Activated CD4-positive, CD25-positive, alpha-beta regulatory T cell treated with anti-CD3 and anti-CD28 coated beads, Interleukin-2, amount 50 U/mL, for 24 hours (primary cell): ENCODE measurements around the gene SUCO.

Experiments
- ATAC-seq, 2 donors: fragments of 150-1000 bp; cut with Tn5 transposase; one replicate each; pipeline ENCODE4 v1.10.0; 2021; ENCODE audit warnings: mild to moderate bottlenecking in 1 of 2, moderate library complexity in 1 of 2

SUCO gene

DNA sequence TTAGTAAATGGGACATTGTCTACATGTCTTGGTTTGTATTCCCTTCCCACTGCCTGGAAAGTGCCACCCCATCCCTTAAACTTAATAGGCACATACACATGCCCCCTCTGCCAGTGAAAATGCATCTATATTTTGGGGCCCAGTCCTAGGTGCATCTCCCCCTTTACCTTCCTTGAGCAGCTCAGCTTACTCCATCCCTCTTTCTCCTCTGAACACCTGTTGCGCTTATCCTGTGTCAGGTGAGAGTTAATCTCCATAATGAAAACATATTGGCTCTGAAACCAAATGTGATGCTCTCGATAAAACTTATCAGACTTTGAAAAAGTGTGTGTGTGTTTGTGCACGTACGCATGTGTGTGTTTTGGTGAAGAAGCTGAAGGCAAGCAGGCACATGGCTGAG is 15.4 kb upstream of the SUCO start:
- no peak for ATAC-seq

DNA sequence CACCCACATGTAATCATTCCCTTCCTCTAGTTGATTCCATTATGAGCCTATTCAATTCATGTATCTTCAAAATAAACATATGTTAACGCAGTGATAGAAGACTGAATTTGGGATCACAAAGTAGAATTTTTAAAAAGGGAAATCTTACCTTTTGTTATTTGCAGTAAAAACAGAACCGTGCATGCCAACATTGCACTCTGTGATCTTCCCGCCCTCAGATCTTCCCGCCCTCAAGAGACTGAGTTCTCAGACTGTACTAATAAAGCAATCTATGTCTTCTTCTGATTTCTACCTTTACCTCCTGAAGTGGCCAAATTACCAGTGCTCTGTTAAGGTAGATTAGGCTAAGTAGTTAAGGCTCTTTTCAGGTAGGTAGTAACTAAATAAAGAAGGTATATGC is 3.6 kb upstream of the SUCO start:
- ATAC-seq = no peak

DNA sequence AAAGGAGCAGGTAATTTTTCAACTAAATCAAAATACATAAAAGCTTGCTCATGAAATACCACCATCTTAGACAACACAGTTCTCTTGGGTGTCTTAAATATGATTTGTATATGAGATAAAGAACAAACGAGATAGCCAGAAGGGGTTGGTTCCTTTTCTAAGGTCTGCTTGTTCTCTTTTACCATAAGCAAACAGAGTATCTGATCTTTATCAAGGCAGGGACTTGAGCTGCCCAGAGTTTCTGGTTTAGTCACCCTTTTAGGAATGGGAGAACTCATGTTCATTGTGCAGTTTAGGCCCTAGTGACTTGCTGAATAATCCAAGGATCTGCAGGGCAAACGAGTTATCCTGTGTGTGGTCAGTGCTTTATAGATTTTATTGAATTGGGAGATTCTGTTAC is 3.0 kb upstream of the SUCO start:
- no peak for ATAC-seq

DNA sequence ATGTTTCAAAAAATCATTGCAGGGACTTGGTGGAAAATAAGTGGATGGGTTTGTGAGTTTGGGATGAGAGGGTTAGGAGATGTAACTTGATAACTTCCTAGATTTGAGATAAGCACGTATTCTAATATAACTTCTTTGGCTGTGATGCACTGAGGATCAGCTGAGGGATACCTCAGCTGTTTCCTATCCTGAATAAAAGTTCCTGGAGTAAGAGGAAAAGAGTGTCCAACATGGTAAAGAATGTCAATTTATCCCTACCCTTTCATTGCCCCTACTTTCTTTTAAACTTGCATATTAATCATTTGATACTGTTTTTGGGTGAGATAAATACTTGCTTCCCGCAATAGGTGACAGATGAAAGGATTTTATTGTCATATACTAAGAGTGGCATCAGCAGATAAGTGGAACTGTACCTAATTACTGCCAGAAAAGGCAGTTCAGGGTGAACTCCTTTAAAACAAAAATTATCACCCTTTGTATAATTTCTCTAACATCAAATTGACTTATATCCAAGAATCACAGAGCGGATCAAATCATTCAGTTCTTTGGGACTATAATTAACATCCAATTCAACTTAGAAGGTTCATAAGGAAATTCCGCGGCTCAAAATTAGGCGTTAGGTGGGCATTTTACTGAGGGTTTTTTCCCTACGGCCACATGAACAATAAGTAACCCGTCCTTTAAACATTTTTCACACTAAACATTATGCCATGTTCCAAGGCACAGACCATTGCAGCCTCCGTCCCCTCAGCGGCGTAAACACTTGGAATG is 1.4 kb upstream of the SUCO start:
- ATAC-seq = no peak

DNA sequence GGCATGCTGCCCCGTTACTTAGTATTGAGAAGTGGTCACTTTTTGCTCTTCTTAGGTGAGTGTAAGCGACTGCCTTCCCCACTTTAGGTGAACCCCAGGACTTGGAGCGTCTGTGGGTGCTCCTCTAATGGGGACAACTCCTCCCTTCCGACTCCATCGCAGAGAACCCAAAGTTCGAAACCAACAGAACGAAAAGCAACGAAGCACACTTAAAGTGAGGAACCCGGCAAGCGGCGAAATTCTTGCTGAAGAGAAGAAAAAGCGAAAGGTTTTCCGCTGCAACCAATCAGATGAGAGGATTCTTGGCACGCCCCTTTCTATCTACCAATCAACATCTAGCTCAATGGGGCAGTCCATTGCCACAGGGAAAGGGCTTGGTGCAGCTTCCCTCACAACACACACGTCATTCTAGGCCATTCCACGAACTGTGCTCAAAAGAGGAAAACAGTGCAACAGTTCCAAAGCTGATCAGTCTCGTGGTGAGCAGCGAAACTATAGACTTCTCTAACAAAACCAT is 709 bp upstream of the SUCO start:
- peak; percentile 72 to 75 for ATAC-seq

DNA sequence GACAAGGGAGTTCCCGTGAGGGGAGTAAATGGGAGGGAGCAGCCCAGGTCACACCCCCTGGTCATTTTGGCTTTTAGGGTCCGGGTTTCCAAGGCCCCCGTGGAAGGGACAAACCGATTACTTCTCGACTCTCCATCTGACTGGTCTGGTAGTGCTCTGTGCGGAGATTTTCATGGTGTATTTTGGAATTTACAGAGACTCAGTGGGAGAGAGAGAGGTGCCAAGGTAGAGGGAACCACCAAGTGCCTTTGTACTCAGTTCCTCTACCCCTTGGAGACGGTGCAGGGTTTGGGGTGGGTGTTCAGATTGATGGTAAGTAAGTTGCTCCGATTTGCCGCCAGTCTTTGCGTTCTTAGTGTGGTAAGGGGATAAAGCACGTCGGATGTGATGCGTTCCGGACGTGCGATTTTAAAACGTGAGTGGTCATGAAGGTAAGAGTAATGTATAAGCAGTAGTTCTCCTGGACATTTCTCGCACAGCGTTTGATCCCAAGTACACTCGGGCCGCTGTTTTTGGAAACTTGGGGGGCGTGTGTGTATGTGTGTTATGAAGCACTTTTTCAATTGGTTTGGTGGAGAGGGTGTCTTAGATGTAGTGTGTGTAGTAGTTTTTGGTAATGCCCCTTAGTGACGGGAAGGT is 682 bp downstream of the SUCO start:
- no peak for ATAC-seq

DNA sequence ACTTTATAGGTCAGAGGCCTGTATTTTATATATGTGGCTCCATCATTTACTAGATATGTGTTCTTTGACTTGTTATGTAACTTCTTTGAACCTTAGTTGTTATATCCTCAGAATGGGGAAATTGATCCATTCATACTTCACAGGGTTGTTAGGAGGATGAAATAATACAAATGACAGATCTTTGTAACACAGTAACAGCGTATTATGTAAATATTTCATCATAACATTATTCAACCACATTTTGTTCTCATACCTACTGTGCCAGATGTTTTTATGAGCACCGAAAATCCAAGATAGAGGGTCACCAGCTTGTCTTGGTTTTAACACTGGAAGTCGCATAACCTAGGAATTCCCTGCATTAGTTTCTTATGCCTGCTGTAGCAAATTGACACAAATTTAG is 3.3 kb downstream of the SUCO start:
- ATAC-seq = no peak

DNA sequence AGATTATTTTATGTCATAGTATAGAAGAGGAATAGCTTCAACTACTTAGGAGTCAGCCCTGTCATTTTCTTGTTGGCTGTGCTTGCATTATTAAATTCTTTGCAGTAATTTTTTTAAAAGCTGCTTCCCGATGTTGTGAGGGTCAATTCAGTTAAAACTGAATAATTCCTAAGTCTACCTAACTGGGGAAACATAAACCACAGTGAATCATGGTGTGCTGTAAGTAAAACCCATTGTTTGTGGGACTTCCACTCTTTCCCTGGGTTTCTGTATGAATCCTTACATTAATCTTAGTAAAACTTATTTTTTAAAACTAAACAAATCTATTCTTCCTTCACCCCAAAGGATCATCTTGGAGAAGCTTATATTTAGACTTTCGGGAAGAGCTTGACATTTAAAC is 4.4 kb downstream of the SUCO start:
- ATAC-seq = no peak

DNA sequence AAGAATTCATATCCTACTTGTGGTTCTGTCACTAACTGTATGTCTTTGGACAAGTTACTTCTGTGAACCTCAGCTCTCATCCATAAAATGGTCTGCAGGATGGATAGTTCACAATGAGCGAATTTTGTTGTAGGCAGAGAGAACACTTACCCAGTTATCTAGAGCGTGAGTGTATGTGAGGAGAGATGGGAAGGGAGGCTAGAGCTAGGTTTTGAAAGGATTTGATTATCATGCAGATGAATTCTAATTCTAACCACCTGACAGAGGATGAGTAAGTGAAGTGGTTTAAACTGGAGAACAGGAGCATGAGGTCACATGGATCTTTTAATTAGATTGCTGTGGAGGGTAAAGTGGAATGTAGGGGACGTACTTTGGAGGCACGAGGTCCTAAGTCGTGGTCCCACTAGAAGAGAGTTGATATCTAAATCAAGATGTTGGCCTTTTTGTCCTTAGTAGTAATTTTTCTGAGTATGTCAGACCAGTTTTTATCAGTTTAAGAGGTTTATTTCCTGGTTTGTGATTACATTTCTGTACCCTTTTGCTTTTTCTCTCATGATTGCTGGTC is 5.0 kb downstream of the SUCO start:
- ATAC-seq = no peak

DNA sequence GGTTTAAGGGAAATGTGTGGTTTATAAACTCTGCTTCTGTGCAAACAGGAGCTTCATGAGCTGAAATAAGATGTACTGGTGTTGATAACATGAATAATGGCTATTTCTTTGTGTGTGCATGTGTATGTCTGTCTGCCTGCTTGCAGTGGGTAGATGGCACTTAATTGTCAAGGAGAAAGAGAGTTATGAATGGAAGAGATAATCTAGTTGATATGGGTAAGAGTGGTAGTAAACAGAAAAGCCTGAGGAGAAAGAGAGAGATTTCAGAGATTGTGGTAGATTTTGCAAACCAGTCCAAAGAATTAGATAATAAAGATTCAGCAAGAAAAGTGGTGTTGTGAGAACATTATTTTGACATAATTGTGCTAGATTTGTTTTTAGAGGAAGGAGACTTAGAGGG is 7.7 kb downstream of the SUCO start:
- no peak for ATAC-seq

DNA sequence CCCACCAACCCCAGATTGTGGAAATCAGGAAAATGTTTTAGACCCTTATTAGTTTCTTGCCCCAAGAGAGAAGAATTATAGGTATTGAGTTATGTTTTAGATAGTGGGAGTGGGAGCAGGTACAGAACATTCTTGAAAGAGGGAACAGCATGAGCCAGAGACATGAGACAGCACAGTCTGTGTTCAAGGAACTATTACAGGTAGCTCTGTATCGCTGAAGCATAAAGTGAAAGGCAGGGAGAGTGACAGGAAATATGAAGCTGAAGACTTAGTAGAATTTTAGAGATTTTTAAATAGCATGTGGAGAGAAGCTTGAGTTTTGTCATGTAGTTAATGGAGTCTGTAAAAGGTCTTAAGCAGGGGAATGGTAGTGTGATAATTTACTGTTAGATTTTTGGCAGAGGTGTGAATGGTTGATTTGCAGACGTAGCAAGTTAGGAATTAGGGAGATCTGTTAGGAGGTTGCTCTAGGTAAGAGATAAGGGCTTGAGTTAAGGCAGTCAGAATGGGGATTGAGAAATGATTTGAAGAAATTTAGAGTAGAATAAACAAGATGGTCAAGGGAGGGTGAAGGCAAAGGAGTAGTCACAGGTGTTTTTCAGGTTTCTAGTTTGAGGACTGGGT is 11.6 kb downstream of the SUCO start:
- ATAC-seq = no peak

DNA sequence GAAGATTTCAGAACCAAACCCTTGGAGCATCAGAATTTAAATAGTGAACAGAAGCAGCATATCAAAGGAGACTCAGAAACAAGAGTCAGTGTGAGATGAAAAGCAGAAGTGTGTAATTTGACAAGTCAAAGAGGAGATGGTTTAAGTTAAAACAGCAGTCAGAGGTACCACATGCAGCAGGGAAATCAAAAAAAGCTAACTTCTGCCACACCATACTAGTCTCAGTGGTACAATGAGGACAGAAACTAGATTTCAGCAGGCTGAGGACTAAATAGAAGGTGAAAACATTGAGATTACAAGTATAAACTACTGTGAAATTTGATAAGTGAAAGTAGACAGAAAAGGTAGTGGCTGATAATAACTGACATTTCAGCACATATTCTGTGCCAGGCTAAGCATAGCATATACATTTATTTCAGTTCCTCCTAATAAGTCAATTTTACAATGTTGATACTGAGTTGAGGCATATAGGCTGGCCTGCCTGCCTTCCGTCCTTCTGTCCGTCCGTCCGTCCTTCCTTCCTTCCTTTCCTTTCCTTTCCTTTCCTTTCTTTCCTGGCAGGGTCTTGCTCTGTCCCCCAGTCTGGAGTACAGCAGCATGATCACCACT is 12.6 kb downstream of the SUCO start:
- ATAC-seq = no peak

DNA sequence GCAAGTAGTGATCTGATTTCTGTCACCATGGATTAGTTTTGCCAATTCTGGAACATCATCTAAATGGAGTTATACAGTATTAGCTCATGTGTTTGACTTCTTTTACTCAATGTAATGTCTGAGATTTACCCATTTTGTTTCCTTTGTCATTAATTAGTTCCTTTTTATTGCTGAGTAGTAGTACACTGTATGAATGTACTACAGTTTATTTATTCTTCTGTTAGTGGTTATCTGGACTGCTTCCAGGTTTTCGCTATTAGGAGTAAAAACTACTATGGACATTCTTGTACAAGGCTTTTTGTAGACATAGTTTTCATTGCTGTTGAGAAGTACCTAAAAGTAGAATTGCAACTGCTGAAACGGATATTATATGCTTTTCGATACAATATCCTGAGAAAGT is 14.1 kb downstream of the SUCO start:
- ATAC-seq = no peak

DNA sequence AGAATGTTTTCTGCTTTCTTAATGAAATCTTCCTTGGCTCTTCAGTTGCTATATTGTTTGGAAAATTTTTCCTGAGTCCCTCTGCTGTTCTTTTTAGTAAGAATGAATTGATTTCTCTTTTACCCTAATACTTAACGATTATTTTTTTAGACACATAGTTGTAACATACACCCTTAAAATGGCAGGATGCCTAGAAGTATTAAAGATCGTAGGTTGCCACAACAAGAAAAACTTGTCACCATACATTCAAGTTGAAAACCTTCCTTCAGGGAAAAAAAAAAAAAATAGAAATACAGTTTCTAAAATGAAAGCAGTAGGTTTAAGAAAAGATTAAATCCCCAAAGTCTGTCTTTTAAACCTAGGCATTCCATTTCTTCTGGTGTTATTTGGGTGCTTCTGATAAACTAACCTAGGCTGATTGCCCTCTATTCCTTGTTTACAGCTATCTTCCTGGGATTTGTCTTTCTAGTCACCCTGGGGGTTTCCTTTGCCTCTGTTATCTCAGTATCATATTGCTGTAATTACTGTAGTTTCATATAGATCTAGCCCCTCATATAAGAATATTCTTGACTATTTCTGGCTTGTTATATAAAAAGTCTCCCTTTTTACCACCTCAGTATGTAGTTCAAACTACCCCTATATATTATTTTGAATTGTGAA is 16.8 kb downstream of the SUCO start:
- no peak for ATAC-seq

DNA sequence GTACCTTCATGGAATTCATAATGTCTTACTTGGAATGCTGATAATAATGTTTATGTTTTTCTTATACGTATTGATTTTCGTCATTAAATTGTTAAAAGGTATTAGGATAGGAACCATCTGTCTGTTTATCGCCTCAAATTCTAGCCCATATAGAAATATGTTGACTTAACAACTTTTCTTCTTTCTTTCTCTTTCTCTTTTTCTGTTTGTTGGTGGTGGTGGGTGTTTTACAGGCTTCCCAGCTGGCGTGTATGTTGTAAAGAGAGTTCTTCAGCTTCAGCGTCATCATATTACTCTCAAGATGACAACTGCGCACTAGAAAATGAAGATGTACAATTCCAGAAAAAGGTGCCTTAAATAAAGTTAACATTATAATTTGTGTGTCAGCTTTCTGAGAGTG is 18.3 kb downstream of the SUCO start:
- no peak for ATAC-seq

DNA sequence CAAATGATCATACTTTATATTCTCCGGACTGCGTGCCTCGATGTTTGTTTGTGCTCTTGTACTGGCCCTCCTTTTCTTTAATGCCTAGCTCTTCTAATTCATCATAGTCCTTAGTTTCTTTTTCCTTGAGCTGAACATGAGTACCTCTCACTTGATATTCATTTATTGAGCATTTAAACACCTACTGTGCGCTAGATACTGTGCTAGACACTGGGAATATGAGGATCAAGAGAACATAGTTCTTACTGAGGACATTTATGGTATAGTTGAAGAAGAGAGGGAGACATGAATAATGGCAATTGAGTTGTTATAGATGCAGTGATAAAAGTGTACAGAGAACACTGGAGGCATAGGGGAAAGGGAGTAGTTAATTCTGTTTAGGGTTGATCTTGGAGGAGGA is 22.0 kb downstream of the SUCO start:
- ATAC-seq = no peak

DNA sequence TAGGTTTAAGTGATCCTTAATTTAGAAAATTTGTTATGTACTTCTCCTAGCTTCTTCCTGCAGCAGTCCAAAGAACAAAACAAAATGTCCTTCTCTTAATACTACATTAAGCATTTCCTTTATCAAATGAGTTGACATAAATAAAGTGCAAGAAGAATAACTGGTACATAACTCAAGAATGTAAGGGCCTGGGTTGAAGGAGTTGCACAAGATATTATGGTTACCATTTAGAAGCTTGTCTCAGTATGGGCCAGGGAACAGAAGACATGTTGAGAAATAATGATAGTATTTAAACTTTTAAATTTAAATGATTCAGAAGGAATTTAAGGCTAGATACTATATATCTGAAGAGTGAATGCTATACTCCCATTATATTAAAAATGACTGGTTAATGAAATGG is 23.5 kb downstream of the SUCO start:
- ATAC-seq = no peak

DNA sequence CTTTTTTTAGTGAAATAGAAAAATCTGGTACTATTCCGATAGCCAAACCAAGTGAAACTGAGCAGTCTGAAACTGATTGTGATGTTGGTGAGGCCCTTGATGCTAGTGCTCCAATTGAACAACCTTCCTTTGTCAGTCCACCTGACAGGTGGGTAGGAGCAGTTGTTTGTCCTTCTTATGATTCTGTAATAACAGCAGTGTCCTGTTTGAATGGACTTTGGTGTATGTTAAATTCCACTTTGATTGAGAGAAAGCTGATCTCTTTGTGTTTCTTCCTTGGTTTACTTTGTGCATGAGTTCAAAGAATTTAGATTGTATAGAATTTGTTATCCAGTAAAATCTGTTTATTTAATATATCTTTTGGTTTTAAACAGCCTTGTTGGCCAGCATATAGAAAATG is 24.3 kb downstream of the SUCO start:
- no peak for ATAC-seq

DNA sequence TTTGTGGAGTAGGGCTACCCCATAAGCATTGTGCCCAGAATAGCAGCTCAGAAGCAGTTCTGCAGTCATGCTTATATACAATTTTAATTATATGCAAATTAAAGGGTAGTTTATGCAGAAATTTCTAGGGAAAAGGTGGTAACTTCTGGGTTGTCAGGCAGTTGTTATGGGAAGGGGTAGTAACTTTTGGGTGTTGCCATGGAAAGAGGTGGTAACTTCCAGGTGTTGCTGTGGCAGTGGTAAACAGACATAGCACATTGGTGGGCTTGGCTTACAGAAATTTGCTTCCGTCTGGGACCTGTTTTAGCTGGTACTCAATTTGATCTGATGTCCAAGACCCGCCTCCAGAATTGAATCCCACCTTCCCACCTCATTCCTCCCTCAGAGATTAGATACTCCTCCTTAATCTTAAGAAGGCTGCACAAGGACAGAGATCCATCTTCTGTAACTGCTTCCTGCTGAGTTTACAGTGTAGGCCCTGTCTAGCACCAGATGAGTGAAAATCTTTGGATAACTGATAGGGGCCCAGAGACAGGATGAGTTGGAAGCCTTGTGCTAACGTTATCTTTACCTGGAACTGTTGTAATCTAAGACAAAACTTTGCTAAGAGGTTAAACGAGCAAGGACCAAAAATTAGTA is 26.7 kb downstream of the SUCO start:
- no peak for ATAC-seq

DNA sequence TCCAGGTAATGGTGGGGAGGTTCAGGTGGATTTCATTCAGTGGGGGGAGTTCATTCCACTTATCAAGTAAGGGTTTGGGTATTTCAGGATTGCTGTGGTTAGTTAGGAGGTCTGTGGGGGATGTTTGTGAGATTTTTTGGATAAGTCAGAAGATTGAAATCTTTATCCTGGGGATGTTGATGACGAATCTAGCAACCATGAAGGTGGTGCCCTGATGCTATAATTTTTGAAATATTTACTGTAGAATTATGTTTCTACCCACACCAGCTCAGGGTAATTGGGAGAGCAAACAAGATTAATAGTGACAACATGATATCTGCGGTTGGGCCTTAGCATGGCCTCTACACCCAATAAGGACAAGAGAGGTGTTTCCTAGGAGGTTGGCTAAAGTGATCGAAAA is 28.3 kb downstream of the SUCO start:
- ATAC-seq = no peak

DNA sequence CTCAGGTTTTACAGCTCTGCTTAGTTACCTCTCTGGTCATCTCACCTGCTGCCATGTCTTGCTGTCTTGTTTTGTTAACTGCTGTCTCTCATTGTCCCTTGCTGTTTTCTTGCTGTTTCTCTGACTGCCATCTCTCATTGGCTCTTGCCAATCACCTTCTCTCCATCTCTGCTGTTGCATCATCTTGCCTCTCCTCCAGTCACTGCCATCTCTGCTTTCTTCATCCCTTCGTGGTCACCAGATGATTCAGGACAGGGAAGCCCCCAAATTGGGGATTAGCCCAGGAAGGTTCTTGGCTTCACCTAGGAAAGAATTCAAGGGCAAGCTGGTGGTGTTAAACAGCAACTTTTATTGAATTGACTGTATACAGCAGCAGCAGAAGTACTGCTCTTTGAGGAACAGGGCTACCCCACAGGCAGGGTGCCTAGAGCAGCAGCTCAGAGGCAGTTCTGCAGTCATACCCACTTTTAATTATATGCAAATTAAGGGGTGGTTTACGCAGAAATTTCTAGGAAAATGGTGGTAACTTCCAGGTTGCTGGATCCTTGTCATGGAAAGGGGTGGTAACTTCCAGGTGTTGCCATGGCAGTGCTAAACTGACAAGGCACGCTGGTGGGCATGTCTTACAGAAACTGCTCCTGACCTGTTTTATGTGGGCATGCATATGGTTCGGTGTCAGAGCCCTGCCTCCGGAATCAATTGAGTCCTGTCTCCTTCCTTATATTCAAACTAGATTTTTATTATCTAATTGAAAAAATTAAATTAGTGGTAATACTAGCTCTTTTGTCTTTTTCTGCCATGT is 33.4 kb downstream of the SUCO start:
- peak in 1 of 2 donors; percentile 33 for ATAC-seq
